CD4-positive, alpha-beta T cell treated with Interleukin-15 for 1 hour (primary cell): ENCODE measurements around the gene ZNF385B.
"Not testable (repeated sequence)": the region's sequence is repeated elsewhere in the genome, so short reads cannot be mapped to it uniquely, and the experiment has no call there.

Source experiments
- DNase-seq: peaks from one replicate; pipeline ENCODE4 v3.0.0-alpha.2; 2020

Gene ZNF385B

GRCh38 chr2:179671043-179671981 lies 190.1 kb downstream of the ZNF385B start:
- DNase-seq, result no peak

GRCh38 chr2:179669196-179669595 lies 192.2 kb downstream of the ZNF385B start:
- DNase-seq, result no peak

DNA sequence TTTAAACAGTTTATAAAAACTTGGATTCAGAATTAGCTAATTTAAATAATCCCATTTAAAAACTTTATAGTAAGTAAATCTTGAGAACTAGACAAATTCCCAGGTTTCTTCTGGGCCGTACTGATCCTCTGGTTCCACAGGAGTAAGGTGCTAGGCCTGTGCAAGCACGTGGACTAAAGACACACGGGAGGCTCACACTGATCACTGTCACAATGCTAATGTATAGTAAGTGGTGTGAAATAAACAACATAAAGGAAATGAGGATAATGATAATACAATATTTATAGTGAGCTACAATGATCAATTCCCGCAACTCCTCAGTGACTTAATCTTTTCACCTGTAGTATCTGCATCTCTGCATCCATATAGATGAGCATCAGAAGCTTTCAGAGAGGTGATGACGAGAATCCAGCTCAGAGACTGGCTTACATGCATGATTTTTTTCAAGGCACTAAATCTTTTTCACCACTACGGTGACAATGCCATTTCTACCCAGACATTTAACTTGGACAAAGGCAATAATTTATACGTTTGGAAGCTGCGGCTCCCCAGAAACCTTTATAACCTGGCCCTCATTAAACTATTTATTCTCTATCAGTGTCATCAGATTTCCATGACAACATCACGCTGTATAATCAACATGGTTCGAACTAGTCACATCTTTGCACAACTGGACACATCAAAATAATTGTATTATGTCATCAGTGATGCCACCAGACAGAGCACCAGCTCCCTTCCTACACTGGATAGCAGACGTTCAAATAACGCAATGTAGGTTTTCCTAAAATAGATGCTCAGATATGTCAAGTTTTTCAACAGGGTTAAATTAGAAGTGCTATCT lies 196.2 kb downstream of the ZNF385B start:
- no peak for DNase-seq

DNA sequence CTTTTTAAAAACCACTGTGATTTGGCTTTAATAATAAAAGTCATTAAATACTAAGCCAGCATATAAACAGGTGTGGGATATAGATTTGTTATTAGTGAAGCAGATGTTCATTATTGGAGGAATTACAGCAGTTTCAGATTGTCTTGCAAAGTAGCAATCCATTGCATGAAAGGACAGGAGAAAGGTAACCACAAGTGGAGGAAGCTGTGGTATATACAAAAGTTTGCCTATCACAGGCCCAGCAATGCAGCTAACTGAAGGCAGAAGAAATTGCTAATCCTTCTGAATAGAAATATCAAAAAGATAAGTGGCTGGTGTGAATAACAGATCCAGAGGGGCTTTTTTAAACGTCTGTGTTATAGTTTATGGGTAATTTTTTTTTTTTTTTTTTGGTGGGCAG lies 199.4 kb downstream of the ZNF385B start:
- no peak for DNase-seq

DNA sequence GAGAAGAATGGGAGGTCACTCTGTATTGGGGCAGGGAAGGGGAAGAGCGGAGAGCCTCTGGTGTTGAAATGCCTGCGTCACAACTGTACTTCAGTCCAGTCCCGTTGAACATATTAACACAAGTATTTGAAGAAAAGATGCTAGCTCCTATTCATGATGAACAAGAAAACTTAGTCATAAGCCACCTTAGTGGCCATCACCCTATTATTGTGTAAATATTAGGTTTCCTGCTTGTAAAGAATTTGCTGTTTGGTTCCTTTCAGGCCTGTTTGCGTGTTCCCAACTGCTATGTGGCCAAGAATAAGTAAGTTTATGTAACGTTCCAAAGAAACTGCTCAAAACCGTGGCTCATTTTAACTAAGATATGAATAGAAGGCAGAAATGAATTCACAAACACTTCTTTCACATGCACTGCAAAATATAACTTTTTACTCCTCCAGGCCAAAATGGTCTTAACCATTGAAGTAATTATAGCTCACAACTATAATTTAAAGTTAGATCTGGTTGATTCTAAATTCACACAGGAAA lies 204.3 kb downstream of the ZNF385B start:
- no peak for DNase-seq

DNA sequence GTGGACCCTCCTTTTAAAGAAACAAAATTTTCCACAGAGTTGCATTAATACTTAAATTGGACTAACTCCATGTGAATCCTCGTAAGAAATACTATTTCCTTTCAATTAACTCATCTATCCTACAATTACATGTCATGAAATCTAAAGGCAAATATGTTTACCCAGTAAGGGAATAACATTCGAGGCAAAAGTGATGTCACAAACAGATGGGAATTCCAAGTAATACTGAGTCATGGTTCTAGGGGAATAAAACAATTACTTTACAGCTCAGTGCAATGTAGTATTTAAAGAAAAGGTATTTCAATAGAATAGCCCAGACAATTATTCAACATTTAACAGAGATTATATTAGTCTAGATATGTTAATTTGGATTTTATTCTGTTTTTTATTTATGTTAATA lies 205.8 kb downstream of the ZNF385B start:
- DNase-seq, result no peak

DNA sequence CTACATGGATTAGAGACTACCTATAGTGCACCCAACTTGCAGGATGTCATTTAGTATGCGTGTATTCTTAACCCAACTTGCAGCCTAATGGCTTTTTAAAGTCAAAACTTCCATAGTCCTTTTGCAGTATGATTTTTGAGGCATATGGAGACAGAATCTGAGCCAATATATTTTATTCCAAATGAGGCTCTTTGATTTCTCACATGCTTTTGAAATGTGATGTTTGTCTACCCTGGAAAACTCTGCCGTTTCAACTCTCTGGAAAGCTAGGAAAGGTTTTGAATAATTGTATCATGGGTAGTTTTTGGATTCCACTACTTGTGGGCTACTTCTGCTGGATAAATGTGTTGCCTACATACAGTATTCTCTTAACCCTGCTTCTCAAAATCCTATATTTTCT lies 206.6 kb downstream of the ZNF385B start:
- DNase-seq, result no peak

DNA sequence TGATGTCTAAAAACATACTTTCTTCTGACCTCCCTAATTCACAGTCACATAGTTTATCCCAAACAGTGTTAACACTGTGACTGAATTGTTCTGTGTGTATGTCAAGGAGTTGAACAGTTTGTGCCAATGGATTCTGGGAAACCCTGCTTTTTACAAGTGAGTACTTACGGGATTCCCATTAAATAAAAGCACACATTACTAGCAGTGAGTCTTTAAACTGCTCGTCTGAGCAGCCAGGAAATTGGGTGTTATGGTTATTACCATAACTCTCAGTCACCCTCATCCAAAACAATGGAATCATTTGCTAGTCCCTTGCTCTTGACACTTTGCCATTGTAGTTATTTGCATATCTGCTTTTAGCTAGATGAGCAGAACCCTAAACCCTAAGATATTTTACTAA lies 209.1 kb downstream of the ZNF385B start:
- no peak for DNase-seq

GRCh38 chr2:179650420-179650819 lies 211.0 kb downstream of the ZNF385B start:
- DNase-seq, result no peak

DNA sequence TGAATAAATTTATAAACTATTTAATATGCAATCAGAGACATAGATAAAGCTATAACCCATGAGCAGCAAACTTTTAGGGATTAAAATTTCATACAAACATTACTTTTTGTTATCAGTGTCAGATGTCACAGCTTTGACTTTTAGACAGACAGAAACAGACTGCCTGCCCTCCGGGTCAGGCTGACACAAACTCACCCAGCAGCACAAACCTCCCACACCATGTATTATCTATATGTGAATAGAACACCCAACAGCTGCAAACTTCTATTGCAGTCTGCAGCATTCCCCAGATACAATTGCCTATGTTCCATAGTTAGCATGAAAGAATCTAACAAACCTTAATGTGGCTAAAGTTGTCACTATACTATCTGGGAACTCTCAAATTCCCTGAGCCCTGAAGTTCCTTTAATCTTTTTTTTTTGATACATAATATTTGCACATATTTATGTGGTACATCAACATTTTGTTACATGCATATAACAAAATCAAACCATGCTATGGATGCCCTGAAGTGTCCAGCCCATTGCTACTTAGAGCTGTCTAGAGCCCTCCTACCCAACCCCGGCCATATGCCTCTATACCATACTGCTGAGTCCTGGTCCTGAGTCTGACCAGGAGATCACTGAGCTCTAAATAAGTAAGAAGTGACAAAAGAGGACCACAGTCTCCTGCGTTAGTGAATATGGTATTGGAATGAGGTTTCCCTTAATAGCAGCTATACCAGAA lies 214.4 kb downstream of the ZNF385B start:
- no peak for DNase-seq

DNA sequence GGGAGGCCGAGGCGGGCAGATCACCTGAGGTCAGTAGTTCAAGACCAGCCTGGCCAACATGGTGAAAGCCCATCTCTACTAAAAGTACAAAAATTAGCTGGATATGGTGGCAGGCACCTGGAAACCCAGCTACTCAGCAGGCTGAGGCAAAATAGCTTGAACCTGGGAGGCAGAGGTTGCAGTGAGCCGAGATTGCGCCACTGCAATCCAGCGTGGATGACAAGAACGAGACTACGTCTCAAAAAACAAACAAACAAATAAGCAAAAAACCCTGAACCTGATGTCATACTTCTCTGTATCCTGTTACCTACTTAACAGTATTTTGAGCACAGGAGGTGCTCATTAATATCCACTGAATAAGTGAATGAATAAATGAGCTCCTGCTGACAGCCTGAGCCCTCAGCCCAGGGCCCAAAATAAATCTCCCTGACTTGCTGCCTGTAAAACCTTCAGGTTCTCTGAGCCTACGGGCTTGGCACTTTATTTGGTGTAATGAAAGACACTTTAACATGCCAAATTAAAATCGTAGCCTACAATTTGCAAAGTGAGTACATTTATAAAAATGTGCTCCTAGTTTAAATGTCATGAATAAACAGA lies 215.1 kb downstream of the ZNF385B start:
- DNase-seq, result no peak

- no peak for DNase-seq
These were observed 216.4 kb downstream of the ZNF385B start for GRCh38 chr2:179645047-179645446.

DNA sequence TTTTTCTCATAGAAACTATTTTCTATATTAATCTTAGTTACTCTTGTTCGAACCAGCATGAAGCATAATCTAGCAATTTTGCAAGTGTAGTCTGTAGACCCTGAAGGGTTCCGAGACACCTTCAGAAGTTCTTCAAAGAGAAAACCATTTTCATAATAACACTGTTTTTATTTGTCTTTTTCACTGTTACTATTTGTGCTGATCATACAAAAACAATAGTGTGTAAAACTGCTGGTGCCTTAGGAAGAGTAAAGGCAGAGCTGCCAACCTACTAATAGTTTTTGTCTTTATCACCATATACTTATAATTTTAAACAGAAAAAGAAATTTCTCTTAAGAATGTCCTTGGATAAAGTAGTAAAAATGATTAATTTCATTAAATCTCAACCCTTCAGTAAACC lies 218.9 kb downstream of the ZNF385B start:
- DNase-seq, result no peak

GRCh38 chr2:179636995-179637394 lies 224.4 kb downstream of the ZNF385B start:
- DNase-seq, result no peak

- DNase-seq, result no peak
These were observed 225.1 kb downstream of the ZNF385B start for GRCh38 chr2:179636100-179636980.

- not testable (repeated sequence) for DNase-seq
These were observed 229.5 kb downstream of the ZNF385B start for GRCh38 chr2:179631769-179632385.

- not testable (repeated sequence) for DNase-seq
These were observed 231.6 kb downstream of the ZNF385B start for GRCh38 chr2:179629776-179630175.

- DNase-seq, result no peak
These were observed 235.2 kb downstream of the ZNF385B start for GRCh38 chr2:179626261-179626660.

DNA sequence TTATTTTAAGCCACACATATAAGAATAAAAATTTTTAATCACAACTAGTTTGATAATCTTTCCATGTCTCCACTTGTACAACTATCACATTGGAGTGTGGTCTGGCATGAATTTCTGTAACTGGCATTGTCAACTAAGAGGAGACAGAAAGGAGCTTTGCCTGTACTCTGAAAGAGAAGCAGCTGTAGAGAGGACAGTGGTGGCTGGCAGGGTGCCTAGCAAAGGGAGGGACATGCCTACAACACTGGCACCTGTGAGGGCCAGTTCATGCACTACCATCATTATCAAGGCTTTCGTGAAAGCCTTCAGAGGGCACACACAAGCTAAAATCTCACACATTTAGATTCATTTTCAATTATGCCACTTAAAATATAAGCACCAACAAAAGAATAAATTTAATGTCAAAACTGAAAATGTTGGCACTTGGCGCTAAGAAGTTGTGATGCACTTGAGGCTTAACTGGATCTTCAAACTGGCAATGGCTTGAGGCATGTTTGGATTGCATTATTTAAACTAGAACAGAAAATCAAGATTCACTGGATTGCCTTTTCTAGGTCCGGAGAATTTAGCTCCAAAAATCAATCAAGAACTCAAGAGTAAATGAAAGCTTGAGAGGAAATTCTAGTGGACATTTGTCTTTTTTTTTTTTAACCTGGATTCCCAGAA lies 238.6 kb downstream of the ZNF385B start:
- DNase-seq, result no peak

GRCh38 chr2:179622112-179622511 lies 239.3 kb downstream of the ZNF385B start:
- DNase-seq, result no peak
